HepG2 (cell line): Measurements from ENCODE around the gene ASH1L. TPM values are rescaled to one million over a fixed set of nuclear protein-coding genes. Genes with fewer than 3 reads are reported as not detected.
A peak's percentile ranks its signal among the peaks of the same experiment; 100 is the strongest.

Experiments
- ELF4 ChIP-seq: sonication (generic); formaldehyde crosslinking; IDR thresholded peaks from 2 replicates; pipeline ENCODE4 v1.5.0; 2020; ENCODE audit warnings: missing genetic modification reagents, mild to moderate bottlenecking, moderate library complexity, borderline replicate concordance
- KDM5A ChIP-seq: fragments of 200-600 bp; sonication (generic); IDR thresholded peaks from 2 replicates; pipeline ENCODE4 v1.7.0; 2018; ENCODE audit warnings: antibody characterized with exemption, mild to moderate bottlenecking, low read length, borderline replicate concordance
- ZFP36L1 ChIP-seq: sonication (generic); formaldehyde crosslinking; IDR thresholded peaks from 2 replicates; pipeline ENCODE4 v1.8.0; 2022; ENCODE audit warnings: mild to moderate bottlenecking, missing genetic modification reagents, moderate library complexity
- polyA plus RNA-seq, 8 experiments: library from polyadenylated mRNA; depleted of rRNA in 3 of 8; stranded (reverse) in 7 of 8; unstranded in 1 of 8; fragments of >200 nt; fragmentation: Illumina TruSeq in 4 of 8; extraction: Trizol in 4 of 8; gene quantifications; 2 replicates each; pipeline versions ENCODE4 v1.2.1 to v1.2.3, GENCODE V29; 2011 to 2016; ENCODE audit warnings: low read depth in 4 of 8, missing spikeins in 1 of 8, mixed read lengths in 1 of 8; ENCODE audit not compliant: insufficient read depth in 1 of 8
- total RNA-seq, 5 experiments: library from RNA; depleted of rRNA; stranded (reverse); fragments of >200 nt; fragmentation: Illumina TruSeq; extraction: Trizol; gene quantifications; 2 replicates each; pipeline ENCODE4 v1.2.3, GENCODE V29; 2016; ENCODE audit warnings: low read depth in 1 of 5
- TF ChIP-seq, protein P1 (sequence below): sonication (generic); formaldehyde crosslinking; IDR thresholded peaks from 2 replicates; pipeline ENCODE4 v1.4.0; 2020; ENCODE audit warnings: missing genetic modification reagents
- TF ChIP-seq, protein P2 (sequence below): sonication (generic); formaldehyde crosslinking; IDR thresholded peaks from 2 replicates; pipeline ENCODE4 v1.4.0; 2020; ENCODE audit warnings: missing genetic modification reagents, borderline replicate concordance
- TF ChIP-seq, protein P3 (sequence below): sonication (generic); formaldehyde crosslinking; IDR thresholded peaks from 2 replicates; pipeline ENCODE4 v1.4.0; 2020; ENCODE audit warnings: missing genetic modification reagents, borderline replicate concordance

The ASH1L gene
- total and polyA plus RNA-seq, 2 of the 13 experiments (the other 11 are each of a cell fraction or from before 2014, with no cell fraction given): 10.2 to 15.3 TPM

DNA sequence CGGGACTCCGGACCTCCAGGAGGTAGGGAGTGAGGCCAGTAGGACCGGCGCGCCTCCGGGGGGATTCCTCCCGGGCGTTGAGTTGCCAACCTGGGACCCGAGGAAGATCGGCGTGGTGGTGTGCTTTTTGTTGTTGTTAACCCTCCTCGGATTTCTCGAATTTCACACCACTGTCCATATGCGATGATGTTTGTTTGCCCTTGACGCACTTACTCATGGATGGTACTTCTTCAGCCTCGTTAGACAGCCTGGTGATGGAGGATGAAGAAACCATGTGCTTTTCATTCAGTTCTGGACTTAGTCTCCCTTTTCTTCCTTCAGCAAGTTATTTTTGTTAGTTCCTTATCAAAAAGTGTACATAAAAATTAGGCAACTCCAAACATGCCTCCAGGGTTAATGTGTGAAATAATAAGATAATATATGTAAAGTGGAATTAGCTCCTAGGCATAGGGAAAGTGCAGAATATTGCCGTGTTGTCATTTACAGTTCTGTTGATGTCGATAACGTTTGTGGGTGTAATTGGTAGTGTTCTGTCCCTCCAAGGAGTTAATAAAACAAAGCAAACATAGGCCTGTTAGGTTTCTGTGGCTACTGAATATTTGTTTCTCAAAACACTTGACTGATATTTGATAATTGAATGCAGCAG, 897 bp upstream of the ASH1L start (continued):
- TF ChIP-seq, protein P1, sequence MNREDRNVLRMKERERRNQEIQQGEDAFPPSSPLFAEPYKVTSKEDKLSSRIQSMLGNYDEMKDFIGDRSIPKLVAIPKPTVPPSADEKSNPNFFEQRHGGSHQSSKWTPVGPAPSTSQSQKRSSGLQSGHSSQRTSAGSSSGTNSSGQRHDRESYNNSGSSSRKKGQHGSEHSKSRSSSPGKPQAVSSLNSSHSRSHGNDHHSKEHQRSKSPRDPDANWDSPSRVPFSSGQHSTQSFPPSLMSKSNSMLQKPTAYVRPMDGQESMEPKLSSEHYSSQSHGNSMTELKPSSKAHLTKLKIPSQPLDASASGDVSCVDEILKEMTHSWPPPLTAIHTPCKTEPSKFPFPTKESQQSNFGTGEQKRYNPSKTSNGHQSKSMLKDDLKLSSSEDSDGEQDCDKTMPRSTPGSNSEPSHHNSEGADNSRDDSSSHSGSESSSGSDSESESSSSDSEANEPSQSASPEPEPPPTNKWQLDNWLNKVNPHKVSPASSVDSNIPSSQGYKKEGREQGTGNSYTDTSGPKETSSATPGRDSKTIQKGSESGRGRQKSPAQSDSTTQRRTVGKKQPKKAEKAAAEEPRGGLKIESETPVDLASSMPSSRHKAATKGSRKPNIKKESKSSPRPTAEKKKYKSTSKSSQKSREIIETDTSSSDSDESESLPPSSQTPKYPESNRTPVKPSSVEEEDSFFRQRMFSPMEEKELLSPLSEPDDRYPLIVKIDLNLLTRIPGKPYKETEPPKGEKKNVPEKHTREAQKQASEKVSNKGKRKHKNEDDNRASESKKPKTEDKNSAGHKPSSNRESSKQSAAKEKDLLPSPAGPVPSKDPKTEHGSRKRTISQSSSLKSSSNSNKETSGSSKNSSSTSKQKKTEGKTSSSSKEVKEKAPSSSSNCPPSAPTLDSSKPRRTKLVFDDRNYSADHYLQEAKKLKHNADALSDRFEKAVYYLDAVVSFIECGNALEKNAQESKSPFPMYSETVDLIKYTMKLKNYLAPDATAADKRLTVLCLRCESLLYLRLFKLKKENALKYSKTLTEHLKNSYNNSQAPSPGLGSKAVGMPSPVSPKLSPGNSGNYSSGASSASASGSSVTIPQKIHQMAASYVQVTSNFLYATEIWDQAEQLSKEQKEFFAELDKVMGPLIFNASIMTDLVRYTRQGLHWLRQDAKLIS: peak; percentile 6; the same call in 1 of the 2 replicates
- TF ChIP-seq, protein P2, sequence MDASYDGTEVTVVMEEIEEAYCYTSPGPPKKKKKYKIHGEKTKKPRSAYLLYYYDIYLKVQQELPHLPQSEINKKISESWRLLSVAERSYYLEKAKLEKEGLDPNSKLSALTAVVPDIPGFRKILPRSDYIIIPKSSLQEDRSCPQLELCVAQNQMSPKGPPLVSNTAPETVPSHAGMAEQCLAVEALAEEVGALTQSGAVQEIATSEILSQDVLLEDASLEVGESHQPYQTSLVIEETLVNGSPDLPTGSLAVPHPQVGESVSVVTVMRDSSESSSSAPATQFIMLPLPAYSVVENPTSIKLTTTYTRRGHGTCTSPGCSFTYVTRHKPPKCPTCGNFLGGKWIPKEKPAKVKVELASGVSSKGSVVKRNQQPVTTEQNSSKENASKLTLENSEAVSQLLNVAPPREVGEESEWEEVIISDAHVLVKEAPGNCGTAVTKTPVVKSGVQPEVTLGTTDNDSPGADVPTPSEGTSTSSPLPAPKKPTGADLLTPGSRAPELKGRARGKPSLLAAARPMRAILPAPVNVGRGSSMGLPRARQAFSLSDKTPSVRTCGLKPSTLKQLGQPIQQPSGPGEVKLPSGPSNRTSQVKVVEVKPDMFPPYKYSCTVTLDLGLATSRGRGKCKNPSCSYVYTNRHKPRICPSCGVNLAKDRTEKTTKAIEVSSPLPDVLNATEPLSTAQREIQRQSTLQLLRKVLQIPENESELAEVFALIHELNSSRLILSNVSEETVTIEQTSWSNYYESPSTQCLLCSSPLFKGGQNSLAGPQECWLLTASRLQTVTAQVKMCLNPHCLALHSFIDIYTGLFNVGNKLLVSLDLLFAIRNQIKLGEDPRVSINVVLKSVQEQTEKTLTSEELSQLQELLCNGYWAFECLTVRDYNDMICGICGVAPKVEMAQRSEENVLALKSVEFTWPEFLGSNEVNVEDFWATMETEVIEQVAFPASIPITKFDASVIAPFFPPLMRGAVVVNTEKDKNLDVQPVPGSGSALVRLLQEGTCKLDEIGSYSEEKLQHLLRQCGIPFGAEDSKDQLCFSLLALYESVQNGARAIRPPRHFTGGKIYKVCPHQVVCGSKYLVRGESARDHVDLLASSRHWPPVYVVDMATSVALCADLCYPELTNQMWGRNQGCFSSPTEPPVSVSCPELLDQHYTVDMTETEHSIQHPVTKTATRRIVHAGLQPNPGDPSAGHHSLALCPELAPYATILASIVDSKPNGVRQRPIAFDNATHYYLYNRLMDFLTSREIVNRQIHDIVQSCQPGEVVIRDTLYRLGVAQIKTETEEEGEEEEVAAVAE (CRISPR knock-in tag): 0 out of 2 replicates have a peak, but pooled peaks have one; percentile 15
- TF ChIP-seq KDM5A (0 out of 2 replicates have a peak, but pooled peaks have one; percentile 41), ZFP36L1 (CRISPR knock-in tag) (0 out of 2 replicates have a peak, but pooled peaks have one; percentile 5), ELF4 (CRISPR knock-in tag) (0 out of 2 replicates have a peak, but pooled peaks have one; percentile 68)
- TF ChIP-seq, protein P3, sequence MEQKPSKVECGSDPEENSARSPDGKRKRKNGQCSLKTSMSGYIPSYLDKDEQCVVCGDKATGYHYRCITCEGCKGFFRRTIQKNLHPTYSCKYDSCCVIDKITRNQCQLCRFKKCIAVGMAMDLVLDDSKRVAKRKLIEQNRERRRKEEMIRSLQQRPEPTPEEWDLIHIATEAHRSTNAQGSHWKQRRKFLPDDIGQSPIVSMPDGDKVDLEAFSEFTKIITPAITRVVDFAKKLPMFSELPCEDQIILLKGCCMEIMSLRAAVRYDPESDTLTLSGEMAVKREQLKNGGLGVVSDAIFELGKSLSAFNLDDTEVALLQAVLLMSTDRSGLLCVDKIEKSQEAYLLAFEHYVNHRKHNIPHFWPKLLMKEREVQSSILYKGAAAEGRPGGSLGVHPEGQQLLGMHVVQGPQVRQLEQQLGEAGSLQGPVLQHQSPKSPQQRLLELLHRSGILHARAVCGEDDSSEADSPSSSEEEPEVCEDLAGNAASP (CRISPR knock-in tag): 0 out of 2 replicates have a peak, but pooled peaks have one; percentile 7
